Body of pancreas (tissue), 4 donors: ENCODE data around the gene ALDH3A1.

ENCODE experiments used
- CTCF ChIP-seq, 7 experiments: fragments of 450-650 bp in 4 of 7; fragments of 200-600 bp in 3 of 7; sonication (generic) in 3 of 7; IDR thresholded peaks; one replicate each; pipeline ENCODE4 v1.5.1; 2016 to 2019; ENCODE audit warnings: antibody characterized with exemption in 7 of 7
- POLR2A ChIP-seq, 3 donors: fragments of 450-650 bp; IDR thresholded peaks; one replicate each; pipeline ENCODE4 v1.6.1; 2016; ENCODE audit warnings: antibody characterized with exemption in 3 of 3, mild to moderate bottlenecking in 2 of 3

GRCh38 chr17:19730843-19731242 is 17.3 kb downstream of the ALDH3A1 start:
- TF ChIP-seq CTCF (IDR thresholded peaks at IDR 0.05) (no peak), POLR2A (IDR thresholded peaks at IDR 0.05) (no peak)
